HCT116 (cell line): ENCODE measurements around the gene FMN1. TPM values are rescaled to one million over a fixed set of nuclear protein-coding genes. Genes with fewer than 3 reads are reported as not detected.

Experiments used
- ATAC-seq: fragments of 200-7000 bp; cut with Tn5 transposase; 2 replicates; pipeline ENCODE4 v1.9.1; 2020; ENCODE audit warnings: mild to moderate bottlenecking, moderate library complexity
- BruUV-seq: library from RNA; stranded (reverse); fragments of 400-500 nt; replicated peaks from 2 replicates; lab custom pipeline; 2021; lab: Mats Ljungman, UMichigan
- CTCF ChIA-PET: fragments of 300-600 bp; sonication (Branson Sonifier 250); formaldehyde crosslinking; loops from one replicate; lab custom pipeline; 2021; ENCODE audit warnings: antibody characterized with exemption; lab: Charles Lee
- POLR2A ChIA-PET: fragments of 300-600, 350-600 bp; sonication (Branson Sonifier 250); formaldehyde crosslinking; loops from one replicate; lab custom pipeline; 2021; ENCODE audit warnings: antibody characterized with exemption; lab: Charles Lee
- RAD21 ChIA-PET, 2 experiments: fragments of 300-600 bp; sonication (Branson Sonifier 250); formaldehyde crosslinking; loops; one replicate each; lab custom pipeline; 2023; ENCODE audit warnings: low total read pairs in 2 of 2; ENCODE audit not compliant: uncharacterized antibody in 2 of 2, unreplicated experiment in 2 of 2, low non-redundant PET in 1 of 2; lab: Charles Lee
- DNase-seq: peaks from one replicate; pipeline ENCODE4 v3.0.0-alpha.2; 2010; ENCODE audit warnings: low read depth, low spot score
- H2AFZ ChIP-seq: fragments of 200-600 bp; shearing (Covaris generic), sonication (generic); 2 replicates; pipeline ENCODE4 v1.6.1; 2017; ENCODE audit warnings: low read depth, mixed run types, mixed read lengths, antibody characterized with exemption, low read length; ENCODE audit not compliant: poor library complexity, severe bottlenecking
- H3K27ac ChIP-seq: 2 replicates; pipeline ENCODE4 v1.5.1; 2012; ENCODE audit warnings: low read depth, low read length
- H3K27me3 ChIP-seq: fragments of 200-600 bp; sonication (generic); 2 replicates; pipeline ENCODE4 v1.6.1; 2016; ENCODE audit warnings: mixed run types, low read length, mixed read lengths; ENCODE audit not compliant: insufficient read depth
- H3K36me3 ChIP-seq, 2 experiments: fragments of 200-500 bp in 1 of 2; fragments of 200-600 bp in 1 of 2; sonication (Bioruptor generic) in 1 of 2; sonication (generic) in 1 of 2; 2 replicates each; pipeline versions ENCODE4 v1.5.1 to v1.6.1; 2014 to 2016; ENCODE audit warnings: low read length in 2 of 2, inconsistent platforms in 1 of 2, mixed read lengths in 1 of 2, mixed run types in 1 of 2; ENCODE audit not compliant: insufficient read depth in 2 of 2, control insufficient read depth in 1 of 2
- H3K4me1 ChIP-seq, 2 experiments: fragments of 200-600 bp in 1 of 2; sonication (generic) in 1 of 2; 2 replicates each; pipeline versions ENCODE4 v1.5.1 to v1.6.1; 2012 to 2017; ENCODE audit warnings: low read length in 2 of 2, inconsistent platforms in 1 of 2, mild to moderate bottlenecking in 1 of 2, mixed read lengths in 1 of 2, mixed run types in 1 of 2, moderate library complexity in 1 of 2; ENCODE audit not compliant: insufficient read depth in 2 of 2, control insufficient read depth in 1 of 2
- H3K4me2 ChIP-seq: fragments of 200-600 bp; sonication (generic); 2 replicates; pipeline ENCODE4 v1.6.1; 2017; ENCODE audit warnings: mixed run types, low read length, mixed read lengths
- H3K4me3 ChIP-seq, 2 experiments: fragments of 200-600 bp in 1 of 2; sonication (generic) in 1 of 2; replicated peaks in 1 of 2; 2 replicates each; pipeline ENCODE4 v1.5.1; 2011 to 2016; ENCODE audit warnings: low read length in 2 of 2, control low read depth in 1 of 2, low read depth in 1 of 2, mild to moderate bottlenecking in 1 of 2, mixed read lengths in 1 of 2, mixed run types in 1 of 2
- H3K79me2 ChIP-seq: fragments of 200-600 bp; sonication (generic); 2 replicates; pipeline ENCODE4 v1.6.1; 2017; ENCODE audit warnings: mild to moderate bottlenecking, mixed run types, low read length, moderate library complexity, mixed read lengths; ENCODE audit not compliant: insufficient read depth
- H3K9ac ChIP-seq: fragments of 200-600 bp; sonication (generic); 2 replicates; pipeline ENCODE4 v1.6.1; 2016; ENCODE audit warnings: low read length, mixed read lengths
- H3K9me2 ChIP-seq: fragments of 200-600 bp; sonication (generic), shearing (Covaris generic); 2 replicates; pipeline ENCODE4 v1.6.1; 2017; ENCODE audit warnings: mixed run types, mild to moderate bottlenecking, moderate library complexity; ENCODE audit not compliant: insufficient read depth
- H3K9me3 ChIP-seq, 2 experiments: fragments of 200-500 bp in 1 of 2; fragments of 200-600 bp in 1 of 2; sonication (Bioruptor generic) in 1 of 2; sonication (generic) in 1 of 2; 2 replicates each; pipeline ENCODE4 v1.6.1; 2014 to 2017; ENCODE audit warnings: low read length in 2 of 2, mixed read lengths in 2 of 2, inconsistent platforms in 1 of 2, low read depth in 1 of 2, mild to moderate bottlenecking in 1 of 2, mixed run types in 1 of 2, moderate library complexity in 1 of 2; ENCODE audit not compliant: control insufficient read depth in 1 of 2, insufficient read depth in 1 of 2
- H4K20me1 ChIP-seq: fragments of 200-600 bp; sonication (generic), shearing (Covaris generic); 2 replicates; pipeline ENCODE4 v1.6.1; 2017; ENCODE audit warnings: mixed run types, mild to moderate bottlenecking, moderate library complexity; ENCODE audit not compliant: insufficient read depth
- ATF3 ChIP-seq: IDR thresholded peaks from 2 replicates; pipeline ENCODE4 v1.6.1; 2012
- CBX3 ChIP-seq: IDR thresholded peaks from 2 replicates; pipeline ENCODE4 v1.6.1; 2012; ENCODE audit warnings: low read depth
- CEBPB ChIP-seq: IDR thresholded peaks from 2 replicates; pipeline ENCODE4 v1.6.1; 2012; ENCODE audit warnings: low read depth
- EGR1 ChIP-seq: IDR thresholded peaks from 2 replicates; pipeline ENCODE4 v1.6.1; 2012; ENCODE audit warnings: low read depth
- ELF1 ChIP-seq: IDR thresholded peaks from 2 replicates; pipeline ENCODE4 v1.6.1; 2012; ENCODE audit warnings: low read depth, borderline replicate concordance
- EZH2 ChIP-seq: fragments of 200-600 bp; sonication (generic); IDR thresholded peaks from 2 replicates; pipeline ENCODE4 v1.6.1; 2017; ENCODE audit warnings: antibody characterized with exemption, mixed run types
- EZH2phosphoT487 ChIP-seq: fragments of 200-600 bp; IDR thresholded peaks from 2 replicates; pipeline ENCODE4 v1.6.1; 2018; ENCODE audit warnings: antibody characterized with exemption, borderline replicate concordance
- JUND ChIP-seq: IDR thresholded peaks from 2 replicates; pipeline ENCODE4 v1.6.1; 2012
- POLR2AphosphoS5 ChIP-seq: IDR thresholded peaks from 2 replicates; pipeline ENCODE4 v1.6.1; 2011; ENCODE audit warnings: mild to moderate bottlenecking, low read depth, low read length, moderate library complexity
- RAD21 ChIP-seq: IDR thresholded peaks from 2 replicates; pipeline ENCODE4 v1.6.1; 2012; ENCODE audit warnings: low read depth, mild to moderate bottlenecking
- SIN3A ChIP-seq: IDR thresholded peaks from 2 replicates; pipeline ENCODE4 v1.6.1; 2012; ENCODE audit warnings: low read depth
- ZFX ChIP-seq: fragments of 450-650 bp; IDR thresholded peaks from 2 replicates; pipeline ENCODE4 v1.6.1; 2017
- ZNF274 ChIP-seq: fragments of 200-500 bp; sonication (Bioruptor generic); IDR thresholded peaks from 2 replicates; pipeline ENCODE4 v1.6.1; 2014; ENCODE audit warnings: mild to moderate bottlenecking, low read depth, low read length, inconsistent platforms
- intact Hi-C: fragments of 100-400 bp; cut with micrococcal nuclease; formaldehyde crosslinking; loops from 2 replicates; pipeline ENCODE4 v1.10.0; 2022
- total RNA-seq: library from RNA; stranded (reverse); gene quantifications from one replicate; pipeline ENCODE4 v1.2.1, GENCODE V29; 2021; ENCODE audit not compliant: unreplicated experiment
- TF ChIP-seq, protein P1 (sequence below), 3 experiments: fragments of 200-600 bp in 1 of 3; sonication (generic) in 1 of 3; IDR thresholded peaks in 2 of 3; conservative IDR thresholded peaks in 1 of 3; 2 replicates each; pipeline ENCODE4 v1.5.1; 2012 to 2017; ENCODE audit warnings: low read depth in 2 of 3, low read length in 2 of 3, antibody characterized with exemption in 1 of 3, borderline replicate concordance in 1 of 3, control low read depth in 1 of 3, mild to moderate bottlenecking in 1 of 3, mixed read lengths in 1 of 3, mixed run types in 1 of 3, moderate library complexity in 1 of 3; ENCODE audit not compliant: insufficient read depth in 1 of 3
- TF ChIP-seq, protein P2 (sequence below): IDR thresholded peaks from 2 replicates; pipeline ENCODE4 v1.6.1; 2012
- TF ChIP-seq, protein P3 (sequence below): IDR thresholded peaks from 2 replicates; pipeline ENCODE4 v1.6.1; 2011; ENCODE audit warnings: mild to moderate bottlenecking, low read length, moderate library complexity; ENCODE audit not compliant: insufficient replicate concordance; ENCODE audit errors: extremely low read depth

FMN1 gene
- total RNA-seq, 1 experiment from 2014 or later, result 0.39 TPM

GRCh38 chr15:33066584-33066983 is 127.9 kb downstream of the FMN1 start:
- ChIA-PET RAD21 (no interaction called here), CTCF (no interaction called here), POLR2A (no interaction called here)
- peaks cover 9 to 18% of the 10 kb centered on the region in 2 experiments; a peak in 3 of 4 replicates for H3K4me1 ChIP-seq
- no peaks in the 10 kb centered on the region for H4K20me1 ChIP-seq
- no peak for DNase-seq
- no peaks in the 10 kb centered on the region for H3K9me3 ChIP-seq
- ATAC-seq, result no peak
- H3K27ac ChIP-seq, result no peak overlapping the region
- no TSS peak for BruUV-seq
- H3K27me3 ChIP-seq, result no peaks in the 10 kb centered on the region
- intact Hi-C loops, result no loop called here
- no peak overlapping the region for H3K4me3 ChIP-seq
- H3K36me3 ChIP-seq, result no peaks in the 10 kb centered on the region
- H3K9me2 ChIP-seq, result no peaks in the 10 kb centered on the region
- H3K9ac ChIP-seq, result no peak overlapping the region
- no peak overlapping the region for H2AFZ ChIP-seq
- no peak overlapping the region for H3K4me2 ChIP-seq
- TF ChIP-seq EZH2 (no peak), CBX3 (no peak), ZFX (no peak), ELF1 (no peak), JUND (no peak), SIN3A (no peak), POLR2AphosphoS5 (no peak), ZNF274 (no peak), ATF3 (no peak), RAD21 (no peak), EZH2phosphoT487 (no peak), EGR1 (no peak), CEBPB (no peak)
- TF ChIP-seq, protein P1, sequence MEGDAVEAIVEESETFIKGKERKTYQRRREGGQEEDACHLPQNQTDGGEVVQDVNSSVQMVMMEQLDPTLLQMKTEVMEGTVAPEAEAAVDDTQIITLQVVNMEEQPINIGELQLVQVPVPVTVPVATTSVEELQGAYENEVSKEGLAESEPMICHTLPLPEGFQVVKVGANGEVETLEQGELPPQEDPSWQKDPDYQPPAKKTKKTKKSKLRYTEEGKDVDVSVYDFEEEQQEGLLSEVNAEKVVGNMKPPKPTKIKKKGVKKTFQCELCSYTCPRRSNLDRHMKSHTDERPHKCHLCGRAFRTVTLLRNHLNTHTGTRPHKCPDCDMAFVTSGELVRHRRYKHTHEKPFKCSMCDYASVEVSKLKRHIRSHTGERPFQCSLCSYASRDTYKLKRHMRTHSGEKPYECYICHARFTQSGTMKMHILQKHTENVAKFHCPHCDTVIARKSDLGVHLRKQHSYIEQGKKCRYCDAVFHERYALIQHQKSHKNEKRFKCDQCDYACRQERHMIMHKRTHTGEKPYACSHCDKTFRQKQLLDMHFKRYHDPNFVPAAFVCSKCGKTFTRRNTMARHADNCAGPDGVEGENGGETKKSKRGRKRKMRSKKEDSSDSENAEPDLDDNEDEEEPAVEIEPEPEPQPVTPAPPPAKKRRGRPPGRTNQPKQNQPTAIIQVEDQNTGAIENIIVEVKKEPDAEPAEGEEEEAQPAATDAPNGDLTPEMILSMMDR (IDR thresholded peaks at IDR 0.05 in 2 of 3, conservative IDR thresholded peaks at IDR 0.05 in 1 of 3; ENCODE audit: borderline replicate concordance in 1 of 3, insufficient read depth in 1 of 3, low read depth in 2 of 3, low read length in 2 of 3), result no peak
- TF ChIP-seq, protein P2, sequence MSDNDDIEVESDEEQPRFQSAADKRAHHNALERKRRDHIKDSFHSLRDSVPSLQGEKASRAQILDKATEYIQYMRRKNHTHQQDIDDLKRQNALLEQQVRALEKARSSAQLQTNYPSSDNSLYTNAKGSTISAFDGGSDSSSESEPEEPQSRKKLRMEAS, result no peak
- TF ChIP-seq, protein P3, sequence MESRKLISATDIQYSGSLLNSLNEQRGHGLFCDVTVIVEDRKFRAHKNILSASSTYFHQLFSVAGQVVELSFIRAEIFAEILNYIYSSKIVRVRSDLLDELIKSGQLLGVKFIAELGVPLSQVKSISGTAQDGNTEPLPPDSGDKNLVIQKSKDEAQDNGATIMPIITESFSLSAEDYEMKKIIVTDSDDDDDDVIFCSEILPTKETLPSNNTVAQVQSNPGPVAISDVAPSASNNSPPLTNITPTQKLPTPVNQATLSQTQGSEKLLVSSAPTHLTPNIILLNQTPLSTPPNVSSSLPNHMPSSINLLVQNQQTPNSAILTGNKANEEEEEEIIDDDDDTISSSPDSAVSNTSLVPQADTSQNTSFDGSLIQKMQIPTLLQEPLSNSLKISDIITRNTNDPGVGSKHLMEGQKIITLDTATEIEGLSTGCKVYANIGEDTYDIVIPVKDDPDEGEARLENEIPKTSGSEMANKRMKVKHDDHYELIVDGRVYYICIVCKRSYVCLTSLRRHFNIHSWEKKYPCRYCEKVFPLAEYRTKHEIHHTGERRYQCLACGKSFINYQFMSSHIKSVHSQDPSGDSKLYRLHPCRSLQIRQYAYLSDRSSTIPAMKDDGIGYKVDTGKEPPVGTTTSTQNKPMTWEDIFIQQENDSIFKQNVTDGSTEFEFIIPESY, result no peak
- H3K79me2 ChIP-seq, result no peaks in the 10 kb centered on the region
